Measurements from ENCODE around the gene CFAP77. TPM values are rescaled to one million over a fixed set of nuclear protein-coding genes. Genes with fewer than 3 reads are reported as not detected.

The CFAP77 gene
- total RNA-seq, 2 donors from 2014 or later, result 2.4 TPM; not detected in 1

- H3K4me1 ChIP-seq (replicated peaks), result no peaks in the 10 kb centered on the region
- H3K27me3 ChIP-seq (replicated peaks; ENCODE audit: insufficient read depth), result peaks cover 2% of the 10 kb centered on the region
- no peaks in the 10 kb centered on the region for H3K9me3 ChIP-seq
- intact Hi-C loops (cut with DNase I), result no loop called here
- H3K27ac ChIP-seq, result no peak overlapping the region
- TF ChIP-seq POLR2AphosphoS5 (IDR thresholded peaks at IDR 0.05), result no peak
- no peak for TF ChIP-seq POLR2A (IDR thresholded peaks at IDR 0.05)
- no peak for TF ChIP-seq CTCF (IDR thresholded peaks at IDR 0.05)
- DNase-seq (ENCODE audit: low spot score), result no peak
- H3K4me3 ChIP-seq, result no peak overlapping the region
- no peaks in the 10 kb centered on the region for H3K36me3 ChIP-seq
- 95% methylated on average over 2 of the region's 2 CpGs for WGBS
Measured at GRCh38 chr9:132554755-132555154, 144.7 kb downstream of the CFAP77 start.

- Histone ChIP-seq H3K27ac (no peak overlapping the region), H3K9me3 (no peaks in the 10 kb centered on the region), H3K4me1 (replicated peaks) (no peaks in the 10 kb centered on the region), H3K27me3 (replicated peaks; ENCODE audit: insufficient read depth) (peaks cover 2% of the 10 kb centered on the region), H3K4me3 (no peak overlapping the region), H3K36me3 (no peaks in the 10 kb centered on the region)
- TF ChIP-seq POLR2A (IDR thresholded peaks at IDR 0.05) (no peak), POLR2AphosphoS5 (IDR thresholded peaks at IDR 0.05) (no peak), CTCF (IDR thresholded peaks at IDR 0.05) (no peak)
- intact Hi-C loops (cut with DNase I), result no loop called here
- DNase-seq (ENCODE audit: low spot score), result no peak
- WGBS, result 53% methylated on average over 8 of the region's 8 CpGs
Measured at GRCh38 chr9:132555528-132555927, 145.5 kb downstream of the CFAP77 start.

DNA sequence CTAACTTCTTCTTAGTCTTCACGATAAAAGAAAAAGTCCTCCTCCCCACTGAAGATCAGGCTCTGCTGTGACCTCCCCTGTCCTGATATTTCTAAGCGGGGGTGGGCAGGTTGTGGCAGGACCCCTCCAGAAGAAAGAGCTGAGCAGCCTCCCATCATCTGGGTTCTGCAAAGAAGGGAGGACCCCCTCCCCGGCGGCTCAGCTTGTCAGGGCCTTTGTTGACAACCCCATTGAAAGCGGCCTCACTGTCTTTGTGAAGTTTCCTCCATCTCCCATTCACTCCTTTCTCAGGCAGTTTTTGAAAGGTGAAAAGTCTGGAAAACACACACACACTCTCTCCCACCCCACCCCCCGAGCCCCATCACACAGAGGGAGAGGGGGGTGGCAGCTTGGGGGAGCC lies 146.2 kb downstream of the CFAP77 start:
- TF ChIP-seq POLR2A (IDR thresholded peaks at IDR 0.05), result no peak
- no peak for TF ChIP-seq CTCF (IDR thresholded peaks at IDR 0.05)
- TF ChIP-seq POLR2AphosphoS5 (IDR thresholded peaks at IDR 0.05), result no peak

GRCh38 chr9:132556714-132557113 lies 146.7 kb downstream of the CFAP77 start:
- WGBS, result 35% methylated on average over 26 of the region's 26 CpGs
- Histone ChIP-seq H3K27ac (no peak overlapping the region), H3K4me1 (replicated peaks) (no peaks in the 10 kb centered on the region), H3K4me3 (no peak overlapping the region), H3K9me3 (no peaks in the 10 kb centered on the region), H3K27me3 (replicated peaks; ENCODE audit: insufficient read depth) (peaks cover 2% of the 10 kb centered on the region), H3K36me3 (no peaks in the 10 kb centered on the region)
- no peak for TF ChIP-seq POLR2A (IDR thresholded peaks at IDR 0.05)
- no peak for TF ChIP-seq CTCF (IDR thresholded peaks at IDR 0.05)
- TF ChIP-seq POLR2AphosphoS5 (IDR thresholded peaks at IDR 0.05), result no peak
- DNase-seq (ENCODE audit: low spot score), result no peak
- intact Hi-C loops (cut with DNase I), result no loop called here

More for the DNA sequence above, 146.2 kb downstream of the CFAP77 start:
- H3K4me3 ChIP-seq, result no peak overlapping the region
- no peaks in the 10 kb centered on the region for H3K36me3 ChIP-seq
- intact Hi-C loops (cut with DNase I), result no loop called here
- DNase-seq (ENCODE audit: low spot score), result no peak
- 57% methylated on average over 6 of the region's 6 CpGs for WGBS
- H3K9me3 ChIP-seq, result no peaks in the 10 kb centered on the region
- no peaks in the 10 kb centered on the region for H3K4me1 ChIP-seq (replicated peaks)
- H3K27me3 ChIP-seq (replicated peaks; ENCODE audit: insufficient read depth), result peaks cover 2% of the 10 kb centered on the region
- no peak overlapping the region for H3K27ac ChIP-seq

- H3K4me3 ChIP-seq, result no peak overlapping the region
- 86% methylated on average over 15 of the region's 15 CpGs for WGBS
- no peak for TF ChIP-seq POLR2A (IDR thresholded peaks at IDR 0.05)
- no peak for TF ChIP-seq POLR2AphosphoS5 (IDR thresholded peaks at IDR 0.05)
- TF ChIP-seq CTCF (IDR thresholded peaks at IDR 0.05), result no peak
- H3K9me3 ChIP-seq, result no peaks in the 10 kb centered on the region
- no peaks in the 10 kb centered on the region for H3K4me1 ChIP-seq (replicated peaks)
- no peak for DNase-seq (ENCODE audit: low spot score)
- no peak overlapping the region for H3K27ac ChIP-seq
- H3K36me3 ChIP-seq, result no peaks in the 10 kb centered on the region
- H3K27me3 ChIP-seq (replicated peaks; ENCODE audit: insufficient read depth), result peaks cover 2% of the 10 kb centered on the region
- intact Hi-C loops (cut with DNase I), result no loop called here
Measured at GRCh38 chr9:132557159-132557558, 147.1 kb downstream of the CFAP77 start.

Measured in prostate gland (tissue), 2 donors.